Medulla oblongata (tissue), 1 donor: ENCODE results near the gene NEDD9.

Experiments used
- DNase-seq: peaks from one replicate; pipeline ENCODE4 v3.0.0-alpha.2; 2015; ENCODE audit errors: extremely low spot score

The NEDD9 gene

GRCh38 chr6:11218538-11219399 lies 13.7 kb downstream of the NEDD9 start:
- DNase-seq = peak; percentile 70

- DNase-seq = no peak
Observed at GRCh38 chr6:11218102-11218442, 14.4 kb downstream of the NEDD9 start.

GRCh38 chr6:11217360-11218101 lies 14.9 kb downstream of the NEDD9 start:
- DNase-seq = no peak

- no peak for DNase-seq
Observed at GRCh38 chr6:11215773-11216172, 16.7 kb downstream of the NEDD9 start.

- DNase-seq = no peak
Observed at GRCh38 chr6:11214901-11215300, 17.6 kb downstream of the NEDD9 start.

GRCh38 chr6:11214084-11214833 lies 18.2 kb downstream of the NEDD9 start:
- no peak for DNase-seq

- no peak for DNase-seq
Observed at GRCh38 chr6:11213422-11214021, 18.9 kb downstream of the NEDD9 start.

GRCh38 chr6:11212664-11213063 lies 19.8 kb downstream of the NEDD9 start:
- DNase-seq = peak; percentile 49

GRCh38 chr6:11211254-11211653 lies 21.2 kb downstream of the NEDD9 start:
- DNase-seq = no peak

- DNase-seq = no peak
Observed at GRCh38 chr6:11210386-11211138, 21.9 kb downstream of the NEDD9 start.

GRCh38 chr6:11209906-11210305 lies 22.6 kb downstream of the NEDD9 start:
- no peak for DNase-seq

GRCh38 chr6:11209369-11209768 lies 23.1 kb downstream of the NEDD9 start:
- no peak for DNase-seq

- no peak for DNase-seq
Observed at GRCh38 chr6:11208854-11209253, 23.6 kb downstream of the NEDD9 start.

- no peak for DNase-seq
Observed at GRCh38 chr6:11208267-11208666, 24.2 kb downstream of the NEDD9 start.

- DNase-seq = peak; percentile 85
Observed at GRCh38 chr6:11207199-11207968, 25.1 kb downstream of the NEDD9 start.

- no peak for DNase-seq
Observed at GRCh38 chr6:11206576-11206975, 25.9 kb downstream of the NEDD9 start.

GRCh38 chr6:11204794-11205366 lies 27.6 kb downstream of the NEDD9 start:
- no peak for DNase-seq

- DNase-seq = no peak
Observed at GRCh38 chr6:11204005-11204399, 28.5 kb downstream of the NEDD9 start.

- no peak for DNase-seq
Observed at GRCh38 chr6:11203306-11204004, 29.0 kb downstream of the NEDD9 start.
